RKO (cell line): ENCODE measurements around the gene LPCAT3.
A peak's percentile ranks its signal among the peaks of the same experiment; 100 is the strongest.

Experiments
- DNase-seq: peaks from one replicate; pipeline ENCODE4 v3.0.0-alpha.2; 2016; ENCODE audit warnings: low spot score

LPCAT3 gene

GRCh38 chr12:6963791-6964413 is 54.4 kb downstream of the LPCAT3 start:
- DNase-seq, result no peak

DNA sequence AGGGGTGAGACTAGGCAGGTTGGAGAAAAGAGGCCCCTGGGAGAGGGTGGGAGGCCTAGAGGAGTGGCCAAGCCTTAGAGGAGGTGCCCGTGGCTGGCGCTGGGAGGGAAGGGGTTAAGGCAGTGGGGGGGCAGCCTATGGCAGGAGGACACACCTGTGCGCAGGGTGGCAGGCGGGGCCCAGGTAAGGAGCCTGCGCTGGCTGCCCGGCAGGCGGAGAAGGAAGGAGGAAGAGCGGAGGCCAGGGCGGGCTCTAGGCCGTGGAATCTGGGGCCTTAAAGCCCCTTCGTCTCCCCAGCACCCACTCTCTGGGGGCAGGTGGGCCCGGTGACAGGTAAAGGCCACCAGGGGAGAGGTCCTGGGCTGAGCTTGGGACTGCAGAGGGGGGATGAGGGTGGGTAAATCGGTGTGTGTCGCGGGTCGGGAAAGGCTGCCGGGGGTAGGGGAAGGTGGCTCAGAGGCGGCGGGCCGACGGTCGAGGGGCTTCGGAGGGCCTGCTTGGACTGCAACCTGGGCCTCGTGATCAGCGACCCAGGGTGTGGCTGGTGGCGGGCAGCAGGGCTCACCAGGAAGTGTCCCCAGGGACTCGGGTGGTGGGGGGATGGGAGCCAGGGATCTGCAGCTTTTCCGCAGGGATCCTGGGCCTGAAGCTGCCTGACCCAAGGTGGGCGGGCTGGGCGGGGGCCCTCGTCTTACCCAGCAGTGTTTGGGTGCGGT is 55.1 kb downstream of the LPCAT3 start:
- no peak for DNase-seq

GRCh38 chr12:6962285-6963015 is 55.8 kb downstream of the LPCAT3 start:
- no peak for DNase-seq

GRCh38 chr12:6961695-6962284 is 56.5 kb downstream of the LPCAT3 start:
- DNase-seq, result peak; percentile 92

DNA sequence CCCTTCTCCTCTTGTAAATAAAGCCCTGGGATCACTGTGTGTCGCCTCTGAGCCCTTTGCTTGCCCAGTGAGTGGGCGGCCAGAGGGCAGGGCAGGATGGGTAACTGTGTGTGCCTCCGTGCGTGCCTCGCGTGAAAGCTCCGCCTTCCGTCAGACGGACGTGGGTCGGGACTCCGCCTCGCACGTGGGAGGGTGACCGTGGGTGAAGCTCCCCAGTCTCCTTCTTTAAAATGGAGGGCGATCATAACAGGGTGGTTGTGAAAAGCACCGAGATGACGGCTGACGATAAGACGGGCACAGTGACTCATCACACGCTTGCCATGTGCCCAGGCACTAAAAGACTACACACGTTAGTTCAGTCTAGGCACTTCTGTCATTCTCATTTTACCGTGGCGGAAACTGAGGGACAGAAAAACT is 57.0 kb downstream of the LPCAT3 start:
- peak; percentile 88 for DNase-seq

GRCh38 chr12:6960593-6961277 is 57.5 kb downstream of the LPCAT3 start:
- peak; percentile 56 for DNase-seq

GRCh38 chr12:6959805-6960592 is 58.3 kb downstream of the LPCAT3 start:
- DNase-seq, result no peak

- DNase-seq, result no peak
Observed at GRCh38 chr12:6959058-6959804, 59.0 kb downstream of the LPCAT3 start.

DNA sequence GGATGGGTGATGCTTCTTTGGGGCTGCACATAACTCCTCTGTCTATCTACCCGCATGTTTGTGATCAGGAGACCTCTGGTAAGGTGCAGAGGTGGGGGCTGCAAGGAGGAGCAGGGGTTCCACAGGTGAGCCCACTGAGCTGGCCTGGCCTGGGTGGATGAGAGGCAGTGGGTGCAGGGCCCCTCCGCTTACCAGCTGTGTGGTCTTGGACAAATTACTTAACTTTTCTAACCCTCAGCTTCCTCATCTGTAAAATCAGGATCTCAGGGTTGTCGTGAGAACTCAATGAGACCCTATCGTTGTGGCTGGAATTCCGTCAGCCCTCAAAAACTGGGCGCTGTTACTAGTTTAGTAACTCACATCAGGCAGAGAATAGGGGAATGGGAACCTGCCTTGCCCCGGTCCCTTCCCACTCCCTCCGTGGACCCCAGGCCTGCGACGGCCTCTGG is 59.6 kb downstream of the LPCAT3 start:
- DNase-seq, result no peak

DNA sequence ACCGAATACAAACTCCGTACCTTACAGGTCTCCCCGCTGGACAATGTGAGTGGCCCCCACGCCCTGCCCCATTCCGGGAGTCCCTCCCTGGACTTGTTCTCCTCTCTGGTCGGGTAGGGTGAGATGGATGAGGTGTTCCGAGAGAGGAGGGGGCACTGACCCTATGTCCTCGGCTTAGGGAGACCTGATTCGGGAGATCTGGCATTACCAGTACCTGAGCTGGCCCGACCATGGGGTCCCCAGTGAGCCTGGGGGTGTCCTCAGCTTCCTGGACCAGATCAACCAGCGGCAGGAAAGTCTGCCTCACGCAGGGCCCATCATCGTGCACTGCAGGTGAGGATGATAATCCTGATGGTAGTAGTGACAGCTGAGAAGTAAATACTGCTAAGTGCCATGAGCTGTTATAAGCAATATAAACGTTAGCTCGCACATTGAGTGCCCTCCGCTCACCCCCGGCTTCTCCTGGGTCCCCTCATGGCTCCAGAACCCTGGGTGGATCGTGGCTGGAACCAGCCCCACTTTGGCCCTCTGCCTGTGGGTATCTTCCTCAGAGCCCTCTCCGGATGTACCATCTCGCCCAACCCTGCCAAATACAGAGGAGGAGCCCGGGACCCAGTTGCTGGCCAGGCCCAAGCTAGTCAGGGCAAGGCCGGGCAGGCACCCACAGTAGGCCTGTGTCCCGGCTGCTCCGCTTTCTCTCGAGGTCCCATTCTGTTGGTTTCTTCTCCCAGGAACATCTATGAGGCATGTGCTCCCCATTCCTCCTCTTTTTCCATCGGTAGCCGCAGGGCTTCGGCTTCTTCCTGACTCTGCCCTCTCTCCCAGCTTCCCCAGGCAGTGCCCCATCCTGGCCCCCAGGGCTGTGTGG is 60.3 kb downstream of the LPCAT3 start:
- DNase-seq, result no peak

DNA sequence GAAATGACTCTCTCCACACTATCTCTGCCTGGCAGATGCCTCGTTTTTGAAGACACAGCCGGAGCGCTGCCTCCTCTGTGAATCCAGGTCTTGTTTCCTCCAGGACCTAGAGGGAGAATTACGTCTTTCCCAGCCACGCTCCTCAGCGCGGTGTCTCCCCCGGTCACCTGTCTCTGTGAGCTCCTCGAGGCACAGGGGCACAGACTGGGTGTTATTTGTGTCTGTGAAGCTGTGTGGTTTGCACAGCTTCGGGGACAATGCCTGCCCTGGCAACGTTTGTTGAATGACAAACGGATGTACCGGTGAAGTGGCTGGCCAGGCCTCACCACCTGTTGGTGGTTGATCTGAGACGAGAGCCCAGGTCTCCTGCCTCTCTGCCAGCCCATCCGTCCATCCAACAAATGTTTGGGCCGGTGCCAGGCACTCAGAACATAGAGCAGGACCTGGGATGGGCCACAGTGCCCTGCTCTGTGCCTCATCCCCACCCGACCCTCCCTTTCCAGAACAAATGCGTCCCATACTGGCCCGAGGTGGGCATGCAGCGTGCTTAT is 61.0 kb downstream of the LPCAT3 start:
- no peak for DNase-seq

GRCh38 chr12:6956021-6956727 is 62.1 kb downstream of the LPCAT3 start:
- DNase-seq, result no peak

DNA sequence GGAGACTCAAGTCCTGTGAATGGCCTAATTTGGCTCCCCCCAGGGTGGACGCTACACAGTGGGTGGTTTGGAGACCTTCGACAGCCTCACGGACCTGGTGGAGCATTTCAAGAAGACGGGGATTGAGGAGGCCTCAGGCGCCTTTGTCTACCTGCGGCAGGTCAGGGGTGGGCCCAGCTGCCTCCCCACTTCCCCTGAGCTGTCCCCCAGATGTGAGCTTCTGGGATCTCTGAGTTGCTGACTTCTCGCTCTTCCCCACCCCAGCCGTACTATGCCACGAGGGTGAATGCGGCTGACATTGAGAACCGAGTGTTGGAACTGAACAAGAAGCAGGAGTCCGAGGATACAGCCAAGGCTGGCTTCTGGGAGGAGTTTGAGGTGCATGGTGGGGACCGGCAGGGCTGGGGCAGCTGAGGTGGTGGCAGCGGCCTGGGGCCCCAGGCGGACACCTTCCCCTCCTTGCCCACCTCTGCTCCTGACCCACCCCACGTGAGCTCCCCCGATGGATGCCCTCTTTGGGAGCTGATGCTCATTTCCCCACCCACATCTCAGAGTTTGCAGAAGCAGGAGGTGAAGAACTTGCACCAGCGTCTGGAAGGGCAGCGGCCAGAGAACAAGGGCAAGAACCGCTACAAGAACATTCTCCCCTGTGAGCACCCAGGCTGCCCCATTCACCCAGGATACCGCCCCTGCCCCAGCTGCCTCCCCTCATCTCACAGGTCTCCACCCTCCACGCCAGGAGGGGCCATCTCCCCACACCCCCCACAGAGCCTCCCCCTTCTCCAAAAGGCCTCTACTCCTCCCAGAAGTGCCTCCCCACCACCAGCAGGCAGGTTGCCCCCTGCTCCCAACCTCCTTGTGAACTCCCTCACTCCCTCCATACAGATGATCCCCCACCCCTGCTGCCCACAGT is 62.9 kb downstream of the LPCAT3 start:
- DNase-seq, result no peak

GRCh38 chr12:6954316-6955107 is 63.8 kb downstream of the LPCAT3 start:
- no peak for DNase-seq

GRCh38 chr12:6953442-6954315 is 64.6 kb downstream of the LPCAT3 start:
- no peak for DNase-seq
